Measurements from ENCODE around the gene TAB2.

TAB2 gene

DNA sequence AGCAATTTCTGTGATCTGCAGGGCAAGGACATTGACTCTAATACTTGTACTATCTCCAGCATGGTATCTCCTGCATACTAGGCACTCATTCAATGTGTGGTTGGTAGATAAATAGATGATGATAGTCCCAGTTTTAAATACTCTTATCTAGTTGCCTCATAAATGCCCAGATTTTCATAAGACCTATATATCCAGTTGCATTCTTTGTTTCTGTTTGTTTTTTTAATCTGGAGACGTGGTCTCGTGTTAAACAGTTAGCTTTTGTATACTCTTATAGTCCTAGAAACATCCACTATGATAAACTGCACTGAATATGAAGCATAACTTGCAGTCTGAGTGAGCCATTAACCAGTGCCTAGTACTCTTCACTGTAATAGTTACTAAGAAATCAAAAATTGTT lies 47.0 kb downstream of the TAB2 start:
- peak overlapping the region; percentile 59 for H3K27ac Mint-ChIP-seq
- no peak overlapping the region for H3K4me3 Mint-ChIP-seq
- H3K4me1 Mint-ChIP-seq, result peaks cover 39% of the 10 kb centered on the region
- H3K36me3 Mint-ChIP-seq, result peaks cover 22% of the 10 kb centered on the region
- H3K27me3 Mint-ChIP-seq, result no peaks in the 10 kb centered on the region
- H3K9me3 Mint-ChIP-seq, result peaks cover 15% of the 10 kb centered on the region

DNA sequence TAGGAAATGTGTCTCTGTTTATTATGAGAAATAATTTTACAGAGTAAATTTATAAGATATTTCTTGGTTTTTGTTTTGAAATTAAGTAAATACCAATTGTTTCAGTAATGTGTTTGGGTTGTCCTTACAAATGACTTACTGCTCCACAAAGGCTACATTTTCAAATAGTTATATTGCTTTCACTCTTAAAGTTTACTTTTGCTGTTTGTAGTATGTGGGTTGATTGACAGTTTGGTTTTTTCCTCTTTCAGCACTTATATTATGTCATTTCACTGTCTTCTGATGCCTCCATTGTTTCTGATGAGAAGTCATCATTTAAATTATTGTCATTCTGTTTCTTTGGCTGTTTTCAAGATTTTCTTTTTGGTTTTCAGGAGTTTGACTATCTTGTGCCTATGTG lies 47.7 kb downstream of the TAB2 start:
- Mint-ChIP-seq H3K4me3 (peak overlapping the region; percentile 49), H3K27ac (peak overlapping the region; percentile 86), H3K27me3 (no peaks in the 10 kb centered on the region), H3K9me3 (peaks cover 13% of the 10 kb centered on the region), H3K4me1 (peaks cover 40% of the 10 kb centered on the region), H3K36me3 (peaks cover 19% of the 10 kb centered on the region)

DNA sequence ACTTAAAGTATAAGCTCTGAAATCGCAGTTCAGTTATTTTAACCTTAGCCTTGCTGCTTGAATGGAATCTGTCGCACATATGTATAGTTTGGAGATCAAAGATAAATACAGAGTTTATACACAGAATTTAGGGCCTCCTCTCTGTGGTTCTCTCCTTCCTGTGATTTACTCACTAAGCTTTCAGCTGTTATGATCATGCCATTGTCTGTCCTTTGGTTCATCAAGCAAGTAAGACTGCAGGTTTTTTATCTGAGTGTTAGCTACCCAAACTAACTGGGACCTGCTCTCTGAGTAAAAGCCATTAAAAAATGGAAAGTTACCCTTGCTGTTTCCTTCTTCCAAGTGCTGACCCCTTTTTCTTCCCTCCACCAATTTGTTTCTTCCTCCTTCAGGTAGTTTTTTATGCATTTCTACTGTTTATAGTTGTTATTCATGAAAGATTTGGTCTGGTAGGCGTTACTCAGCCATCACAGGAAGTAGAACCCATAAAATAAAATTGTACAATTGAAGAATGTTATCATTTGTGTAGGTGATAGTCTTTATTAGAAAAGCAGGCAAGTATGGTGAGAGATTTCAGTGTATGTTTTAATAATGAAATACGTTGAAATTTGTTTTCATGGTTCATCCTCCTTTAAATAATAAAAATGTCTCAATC lies 48.9 kb downstream of the TAB2 start:
- Mint-ChIP-seq H3K27ac (no peak overlapping the region), H3K27me3 (no peaks in the 10 kb centered on the region), H3K9me3 (peaks cover 9% of the 10 kb centered on the region), H3K36me3 (peaks cover 21% of the 10 kb centered on the region), H3K4me3 (no peak overlapping the region), H3K4me1 (peaks cover 37% of the 10 kb centered on the region)

DNA sequence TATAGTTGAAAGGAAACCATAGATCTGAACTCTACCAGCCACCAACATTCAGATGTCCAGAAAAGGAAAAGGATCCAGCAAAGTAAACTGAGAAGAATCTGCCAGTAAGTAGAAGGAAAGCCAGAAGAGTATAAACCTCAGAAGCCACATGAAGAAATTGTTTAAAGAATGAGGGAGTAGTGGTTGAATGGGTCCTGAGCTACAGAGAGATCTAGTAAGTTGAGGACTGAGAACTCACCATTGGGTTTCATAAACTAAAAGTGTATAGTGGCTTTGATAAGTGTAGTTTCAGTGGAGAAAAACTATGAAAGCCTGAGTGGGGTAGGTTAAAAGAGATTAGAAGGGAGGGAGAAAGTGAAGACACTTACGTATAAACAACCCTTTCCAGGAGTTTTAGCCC lies 50.6 kb downstream of the TAB2 start:
- Mint-ChIP-seq H3K9me3 (peaks cover 5% of the 10 kb centered on the region), H3K27me3 (no peaks in the 10 kb centered on the region), H3K36me3 (peaks cover 17% of the 10 kb centered on the region), H3K4me1 (peaks cover 37% of the 10 kb centered on the region), H3K4me3 (no peak overlapping the region), H3K27ac (no peak overlapping the region)

DNA sequence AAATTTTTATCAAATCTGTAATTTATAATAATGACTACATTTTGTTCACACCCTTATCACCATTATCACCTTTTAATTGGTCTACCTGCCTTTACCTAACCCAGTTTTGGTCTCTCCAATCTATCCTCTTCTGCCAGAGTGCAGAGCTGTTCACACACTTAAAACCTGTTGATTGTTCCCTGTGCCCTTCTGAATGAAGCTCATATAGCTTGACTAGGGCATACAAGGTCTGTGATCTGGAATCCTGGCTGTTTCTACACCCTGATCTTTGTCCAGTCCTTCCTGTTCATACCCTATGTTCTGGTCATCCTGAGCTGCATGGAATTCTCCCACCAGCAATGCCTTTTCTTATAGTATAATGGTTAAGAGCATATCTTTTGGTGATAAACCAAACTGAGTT lies 53.6 kb downstream of the TAB2 start:
- H3K36me3 Mint-ChIP-seq, result peaks cover 25% of the 10 kb centered on the region
- peak overlapping the region; percentile 84 for H3K27ac Mint-ChIP-seq
- H3K9me3 Mint-ChIP-seq, result no peaks in the 10 kb centered on the region
- H3K4me1 Mint-ChIP-seq, result peaks cover 62% of the 10 kb centered on the region
- peak overlapping the region; percentile 40 for H3K4me3 Mint-ChIP-seq
- no peaks in the 10 kb centered on the region for H3K27me3 Mint-ChIP-seq

DNA sequence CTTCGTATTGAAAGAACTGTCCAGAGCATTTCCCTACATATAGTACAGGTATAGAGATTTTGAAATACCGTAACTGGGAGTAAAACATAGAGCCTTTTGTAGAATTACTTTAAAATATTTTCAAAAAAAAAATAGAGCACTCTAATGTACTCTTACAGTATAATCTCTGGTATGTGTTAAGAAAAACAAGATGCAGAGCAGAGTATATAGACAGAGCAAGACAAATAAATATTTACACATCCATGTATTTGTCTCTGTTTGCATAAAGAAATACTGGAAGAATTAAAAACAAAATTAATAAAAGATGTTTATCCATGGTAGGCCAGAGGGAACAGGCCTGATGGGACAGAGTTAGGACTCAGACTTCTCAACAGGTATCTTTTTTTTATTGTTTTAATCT lies 54.5 kb downstream of the TAB2 start:
- Mint-ChIP-seq H3K27ac (no peak overlapping the region), H3K9me3 (no peaks in the 10 kb centered on the region), H3K27me3 (no peaks in the 10 kb centered on the region), H3K4me1 (peaks cover 69% of the 10 kb centered on the region), H3K36me3 (peaks cover 32% of the 10 kb centered on the region), H3K4me3 (no peak overlapping the region)

DNA sequence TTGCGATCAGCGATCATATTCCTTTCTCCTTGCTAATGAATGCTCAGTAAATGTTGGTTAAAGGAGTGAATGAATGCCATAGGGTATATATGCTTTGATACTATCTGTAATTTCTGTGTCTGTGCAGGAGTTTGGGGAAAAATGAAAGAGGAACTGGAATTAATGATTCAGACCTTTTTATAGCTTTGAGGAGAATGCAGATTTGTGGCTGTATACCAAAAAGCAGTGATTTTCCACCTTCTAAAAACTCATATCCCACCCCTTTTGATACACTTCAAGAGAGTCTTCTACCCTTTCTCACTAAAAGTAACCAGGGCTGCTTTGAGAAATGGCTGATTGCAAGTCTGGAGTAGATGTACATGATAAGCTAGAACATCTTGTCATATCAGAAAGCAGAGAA lies 56.0 kb downstream of the TAB2 start:
- H3K36me3 Mint-ChIP-seq, result peaks cover 36% of the 10 kb centered on the region
- peak overlapping the region; percentile 68 for H3K27ac Mint-ChIP-seq
- H3K4me3 Mint-ChIP-seq, result peak overlapping the region; percentile 37
- H3K4me1 Mint-ChIP-seq, result peaks cover 77% of the 10 kb centered on the region
- no peaks in the 10 kb centered on the region for H3K27me3 Mint-ChIP-seq
- H3K9me3 Mint-ChIP-seq, result no peaks in the 10 kb centered on the region

DNA sequence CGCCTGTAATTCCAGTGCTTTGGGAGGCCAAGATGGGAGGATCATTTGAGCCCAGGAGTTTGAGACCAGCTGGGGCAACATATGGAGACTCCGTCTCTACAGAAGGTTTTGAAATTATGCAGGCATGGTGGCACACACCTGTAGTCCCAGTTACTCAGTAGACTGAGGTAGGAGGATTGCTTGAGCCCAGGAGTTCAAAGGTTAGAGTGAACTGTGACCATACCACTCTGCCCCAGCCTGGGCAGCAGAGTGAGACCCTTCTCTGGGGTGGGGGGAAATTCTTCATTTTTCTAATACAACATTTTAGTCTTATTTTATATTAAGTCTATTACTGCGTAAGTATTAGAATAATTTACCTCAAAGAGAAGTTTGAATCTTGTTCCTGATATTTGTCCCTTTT lies 62.5 kb downstream of the TAB2 start:
- no peak overlapping the region for H3K4me3 Mint-ChIP-seq
- no peaks in the 10 kb centered on the region for H3K27me3 Mint-ChIP-seq
- peak overlapping the region; percentile 79 for H3K27ac Mint-ChIP-seq
- H3K4me1 Mint-ChIP-seq, result peaks cover 84% of the 10 kb centered on the region
- H3K9me3 Mint-ChIP-seq, result no peaks in the 10 kb centered on the region
- H3K36me3 Mint-ChIP-seq, result peaks cover 52% of the 10 kb centered on the region

DNA sequence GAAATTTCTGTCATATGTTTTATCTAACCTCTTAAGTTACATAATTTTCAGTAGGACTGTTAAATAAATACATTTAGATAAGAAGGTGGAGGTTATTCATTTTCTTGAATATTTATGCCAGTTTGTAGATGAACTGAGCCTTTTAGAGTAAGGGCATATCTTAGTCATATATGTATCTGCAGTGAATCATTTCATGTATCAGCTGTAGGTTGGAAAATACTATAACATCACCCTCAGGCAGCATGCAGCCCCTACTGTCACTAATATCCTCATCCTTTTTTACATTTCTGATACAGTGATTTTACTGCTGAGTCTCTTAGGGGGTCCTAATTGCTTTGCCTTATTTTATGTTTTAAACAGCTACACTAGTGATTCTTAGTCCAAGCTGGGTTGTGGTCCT lies 63.0 kb downstream of the TAB2 start:
- H3K27ac Mint-ChIP-seq, result peak overlapping the region; percentile 70
- no peaks in the 10 kb centered on the region for H3K9me3 Mint-ChIP-seq
- peaks cover 78% of the 10 kb centered on the region for H3K4me1 Mint-ChIP-seq
- no peaks in the 10 kb centered on the region for H3K27me3 Mint-ChIP-seq
- peaks cover 49% of the 10 kb centered on the region for H3K36me3 Mint-ChIP-seq
- peak overlapping the region; percentile 42 for H3K4me3 Mint-ChIP-seq

DNA sequence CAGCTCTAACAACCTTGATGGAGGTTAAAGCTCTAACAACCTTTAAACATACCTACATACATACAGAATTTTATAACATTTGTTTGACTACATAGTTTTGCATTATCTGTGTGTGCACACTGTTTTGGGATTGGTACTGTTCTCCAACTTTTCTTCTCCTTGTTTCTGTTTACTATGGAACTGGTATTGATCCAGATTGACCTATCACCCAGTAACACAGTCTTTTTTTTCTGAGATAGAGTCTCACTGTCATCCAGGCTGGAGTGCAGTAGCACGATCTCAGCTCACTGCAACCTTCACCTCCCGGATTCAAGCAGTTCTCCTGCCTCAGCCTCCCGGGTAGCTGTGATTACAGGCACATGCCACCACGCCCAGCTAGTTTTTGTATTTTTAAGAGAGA lies 65.9 kb downstream of the TAB2 start:
- H3K27ac Mint-ChIP-seq, result peak overlapping the region; percentile 71
- H3K4me3 Mint-ChIP-seq, result no peak overlapping the region
- H3K36me3 Mint-ChIP-seq, result peaks cover 63% of the 10 kb centered on the region
- no peaks in the 10 kb centered on the region for H3K27me3 Mint-ChIP-seq
- peaks cover 9% of the 10 kb centered on the region for H3K9me3 Mint-ChIP-seq
- peaks cover 75% of the 10 kb centered on the region for H3K4me1 Mint-ChIP-seq

DNA sequence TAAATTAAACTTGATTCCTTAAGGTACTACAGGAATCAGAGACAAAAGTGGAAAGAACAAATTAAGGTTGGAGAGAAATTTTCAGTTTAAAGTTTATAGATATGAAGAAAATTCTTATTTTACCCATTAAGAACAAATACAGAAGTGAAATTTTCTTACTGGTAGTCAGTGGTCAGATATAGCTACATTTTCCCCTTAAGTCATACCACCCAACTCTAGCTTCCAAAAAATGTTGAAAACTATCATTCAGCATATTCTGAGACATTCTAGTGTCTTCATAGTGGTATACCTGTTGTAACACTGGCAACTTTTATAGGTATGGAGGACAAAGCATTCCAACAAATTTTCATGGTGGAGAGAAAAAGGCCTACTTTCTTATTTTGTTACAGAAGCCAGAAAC lies 67.0 kb downstream of the TAB2 start:
- H3K4me1 Mint-ChIP-seq, result peaks cover 65% of the 10 kb centered on the region
- peak overlapping the region; percentile 71 for H3K27ac Mint-ChIP-seq
- peaks cover 54% of the 10 kb centered on the region for H3K36me3 Mint-ChIP-seq
- H3K4me3 Mint-ChIP-seq, result no peak overlapping the region
- peaks cover 9% of the 10 kb centered on the region for H3K9me3 Mint-ChIP-seq
- no peaks in the 10 kb centered on the region for H3K27me3 Mint-ChIP-seq

DNA sequence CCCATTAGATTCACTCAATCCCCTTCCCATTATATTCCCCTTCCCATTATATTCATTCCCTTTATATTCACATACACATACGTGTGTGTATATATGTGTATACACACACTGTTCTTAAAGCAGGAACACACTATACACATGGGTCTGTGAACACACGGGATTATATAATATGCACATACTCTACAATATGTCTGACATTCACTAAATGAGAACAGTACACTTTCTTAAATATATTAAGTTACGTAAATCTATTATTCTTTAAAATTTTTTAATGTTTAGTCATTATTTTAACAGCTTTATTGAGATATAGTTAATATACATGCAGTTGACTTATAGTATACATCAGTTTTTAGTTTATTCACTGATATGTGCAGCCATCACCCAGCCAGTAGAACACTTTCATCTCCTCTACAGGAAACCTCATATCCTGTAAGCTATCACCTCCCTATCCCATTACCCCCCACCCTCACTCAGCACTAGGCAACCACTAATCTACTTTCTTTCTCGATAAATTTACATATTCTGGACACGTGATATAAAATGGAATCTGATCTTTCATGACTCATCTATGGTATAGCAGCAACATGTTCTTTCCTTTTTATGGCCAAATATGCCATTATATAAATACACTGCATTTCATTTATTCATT lies 68.6 kb downstream of the TAB2 start:
- Mint-ChIP-seq H3K27me3 (no peaks in the 10 kb centered on the region), H3K9me3 (peaks cover 9% of the 10 kb centered on the region), H3K27ac (peak overlapping the region; percentile 39), H3K4me3 (no peak overlapping the region), H3K4me1 (peaks cover 63% of the 10 kb centered on the region), H3K36me3 (peaks cover 57% of the 10 kb centered on the region)

DNA sequence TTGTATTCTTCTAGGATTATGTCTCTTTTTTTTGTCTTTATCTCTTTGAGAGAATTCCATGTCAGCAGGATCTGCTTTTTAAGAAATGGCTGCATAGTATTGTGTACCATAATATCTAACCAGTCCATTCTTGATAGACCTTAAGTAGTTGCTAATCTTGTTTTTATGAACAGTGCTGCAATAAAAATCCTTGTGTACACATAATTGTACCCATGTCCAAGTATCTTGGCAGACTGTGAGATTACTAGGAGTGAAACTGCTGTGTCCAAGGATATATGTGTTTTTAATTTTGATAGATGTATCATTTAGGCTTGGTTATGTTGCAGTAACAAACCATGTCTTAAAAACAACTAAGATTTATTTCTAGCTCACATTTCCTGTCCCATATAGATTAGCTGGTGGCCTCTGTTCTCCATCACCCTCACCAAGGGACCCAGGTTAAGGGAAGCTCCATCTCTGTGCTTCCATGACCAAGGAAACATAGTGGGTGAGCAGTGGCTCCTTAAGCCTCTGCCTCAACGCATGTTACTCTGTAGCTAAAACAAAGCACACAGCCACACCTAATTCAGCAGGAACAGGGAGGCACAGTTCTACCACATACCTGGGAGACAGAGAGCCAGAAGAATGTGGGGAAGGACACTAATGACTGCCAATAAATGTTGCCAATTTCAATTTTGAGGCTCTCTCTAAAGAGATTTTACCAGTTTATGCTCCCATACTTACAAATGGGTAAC lies 70.4 kb downstream of the TAB2 start:
- H3K27me3 Mint-ChIP-seq, result no peaks in the 10 kb centered on the region
- H3K9me3 Mint-ChIP-seq, result peaks cover 9% of the 10 kb centered on the region
- H3K36me3 Mint-ChIP-seq, result peaks cover 60% of the 10 kb centered on the region
- peak overlapping the region; percentile 30 for H3K27ac Mint-ChIP-seq
- no peak overlapping the region for H3K4me3 Mint-ChIP-seq
- H3K4me1 Mint-ChIP-seq, result peaks cover 65% of the 10 kb centered on the region

DNA sequence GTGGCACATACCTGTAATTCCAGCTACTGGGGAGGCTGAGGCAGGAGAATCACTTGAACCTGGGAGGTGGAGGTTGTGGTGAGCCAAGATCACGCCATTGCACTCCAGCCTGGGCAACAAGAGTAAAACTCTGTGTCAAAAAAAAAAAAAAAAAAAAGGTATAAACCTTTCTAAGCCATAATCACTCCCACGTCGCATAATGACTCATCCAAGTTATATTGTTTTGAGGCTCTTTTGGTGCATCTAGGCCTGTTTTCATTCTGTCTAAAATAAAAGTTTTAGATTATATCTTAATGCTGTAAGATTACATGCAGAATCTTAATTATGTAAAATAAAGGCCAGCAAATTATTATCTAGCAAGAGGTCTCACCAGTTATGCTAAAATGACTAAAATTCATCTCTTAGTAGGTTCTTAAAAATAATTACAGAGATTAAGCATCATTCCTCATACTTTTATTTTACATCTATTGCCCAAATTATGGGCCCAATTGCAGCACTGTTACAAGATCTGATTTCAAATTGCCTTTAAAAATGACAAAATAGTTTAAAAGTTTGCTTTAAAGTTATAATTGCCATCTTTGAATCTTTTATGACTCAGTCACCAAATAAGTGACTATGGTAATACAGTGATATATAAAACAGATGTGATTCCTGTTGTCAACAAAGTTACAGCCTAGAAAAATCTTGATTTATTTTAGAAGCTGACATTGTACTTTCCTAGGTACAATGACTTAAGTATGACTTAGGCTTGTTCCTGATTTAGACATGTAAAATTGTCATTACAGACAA lies 72.2 kb downstream of the TAB2 start:
- Mint-ChIP-seq H3K4me3 (peak overlapping the region; percentile 3), H3K36me3 (peaks cover 53% of the 10 kb centered on the region), H3K9me3 (peaks cover 9% of the 10 kb centered on the region), H3K4me1 (peaks cover 65% of the 10 kb centered on the region), H3K27ac (no peak overlapping the region), H3K27me3 (no peaks in the 10 kb centered on the region)

DNA sequence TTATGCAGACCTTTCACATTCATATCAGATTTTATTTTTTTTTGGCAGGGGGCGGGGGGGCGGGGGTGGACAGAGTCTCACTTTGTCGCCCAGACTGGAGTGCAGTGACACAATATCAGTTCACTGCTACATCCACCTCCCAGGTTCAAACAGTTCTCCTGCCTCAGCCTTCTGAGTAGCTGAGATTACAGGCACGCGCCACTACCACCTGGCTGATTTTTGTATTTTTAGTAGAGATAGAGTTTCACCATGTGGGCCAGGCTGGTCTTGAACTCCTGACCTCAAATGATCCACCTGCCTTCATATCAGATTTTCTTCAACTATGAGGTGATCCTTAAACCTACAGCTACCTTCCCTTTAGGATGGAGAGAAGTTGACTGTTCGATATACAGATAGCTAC lies 74.6 kb downstream of the TAB2 start:
- peaks cover 72% of the 10 kb centered on the region for H3K4me1 Mint-ChIP-seq
- no peaks in the 10 kb centered on the region for H3K27me3 Mint-ChIP-seq

More for the DNA sequence above, 74.6 kb downstream of the TAB2 start:
- H3K36me3 Mint-ChIP-seq, result peaks cover 49% of the 10 kb centered on the region
- no peak overlapping the region for H3K27ac Mint-ChIP-seq
- peaks cover under 1% of the 10 kb centered on the region for H3K9me3 Mint-ChIP-seq
- H3K4me3 Mint-ChIP-seq, result no peak overlapping the region

Data from activated naive CD4-positive, alpha-beta T cell treated with anti-CD3 and anti-CD28 coated beads, Interleukin-2, amount 50 U/mL, for 24 hours (primary cell).